Testis (tissue), 2 donors: ENCODE data around the gene UBXN6.

ENCODE experiments used
- POLR2A ChIP-seq: fragments of 450-650 bp; IDR thresholded peaks from one replicate; pipeline ENCODE4 v1.6.1; 2017; ENCODE audit warnings: antibody characterized with exemption, mild to moderate bottlenecking, moderate library complexity
- TF ChIP-seq, protein P1 (sequence below), 3 experiments: fragments of 450-650 bp in 2 of 3; fragments of 200-600 bp in 1 of 3; sonication (generic) in 1 of 3; IDR thresholded peaks; one replicate each; pipeline ENCODE4 v1.5.1; 2016 to 2019; ENCODE audit warnings: antibody characterized with exemption in 3 of 3, mild to moderate bottlenecking in 2 of 3, moderate library complexity in 1 of 3

DNA sequence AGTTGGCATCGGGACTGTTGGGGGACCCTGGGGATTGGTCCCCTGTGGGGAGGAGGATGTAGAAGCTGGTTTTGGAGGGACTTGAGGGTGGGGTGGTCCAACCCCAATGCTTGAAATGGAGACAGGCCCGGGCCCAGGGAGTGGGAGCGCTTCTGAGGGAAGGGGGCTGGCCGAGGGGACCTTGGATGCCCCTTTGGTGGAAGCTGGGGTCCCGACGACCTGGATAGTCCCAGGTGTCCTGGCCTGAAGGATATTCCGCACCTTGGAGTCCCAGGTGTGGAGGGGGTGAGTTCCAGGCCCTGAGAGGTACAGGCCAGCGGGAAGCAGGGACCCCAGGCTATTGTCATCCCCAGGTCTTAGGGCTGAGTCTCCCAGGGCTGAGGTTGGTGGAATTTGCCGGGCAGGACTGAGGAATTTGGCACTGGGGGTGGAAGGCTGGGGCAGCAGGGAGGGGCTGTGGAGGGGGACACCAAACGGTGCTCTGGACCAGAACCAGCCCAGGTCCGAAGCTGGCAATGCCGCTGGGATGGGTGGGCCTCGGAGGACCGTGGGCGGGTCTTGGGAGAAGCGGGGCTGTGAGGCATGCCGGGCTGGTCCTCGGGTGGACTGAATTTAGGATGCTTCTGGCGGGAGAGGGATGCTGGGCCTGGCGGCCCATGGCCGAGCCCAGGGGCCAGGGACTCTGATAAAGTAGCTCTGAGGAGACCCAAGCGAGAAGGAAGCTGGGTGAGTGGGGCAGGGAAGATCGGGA, 16.3 kb upstream of the UBXN6 start:
- TF ChIP-seq, protein P1, sequence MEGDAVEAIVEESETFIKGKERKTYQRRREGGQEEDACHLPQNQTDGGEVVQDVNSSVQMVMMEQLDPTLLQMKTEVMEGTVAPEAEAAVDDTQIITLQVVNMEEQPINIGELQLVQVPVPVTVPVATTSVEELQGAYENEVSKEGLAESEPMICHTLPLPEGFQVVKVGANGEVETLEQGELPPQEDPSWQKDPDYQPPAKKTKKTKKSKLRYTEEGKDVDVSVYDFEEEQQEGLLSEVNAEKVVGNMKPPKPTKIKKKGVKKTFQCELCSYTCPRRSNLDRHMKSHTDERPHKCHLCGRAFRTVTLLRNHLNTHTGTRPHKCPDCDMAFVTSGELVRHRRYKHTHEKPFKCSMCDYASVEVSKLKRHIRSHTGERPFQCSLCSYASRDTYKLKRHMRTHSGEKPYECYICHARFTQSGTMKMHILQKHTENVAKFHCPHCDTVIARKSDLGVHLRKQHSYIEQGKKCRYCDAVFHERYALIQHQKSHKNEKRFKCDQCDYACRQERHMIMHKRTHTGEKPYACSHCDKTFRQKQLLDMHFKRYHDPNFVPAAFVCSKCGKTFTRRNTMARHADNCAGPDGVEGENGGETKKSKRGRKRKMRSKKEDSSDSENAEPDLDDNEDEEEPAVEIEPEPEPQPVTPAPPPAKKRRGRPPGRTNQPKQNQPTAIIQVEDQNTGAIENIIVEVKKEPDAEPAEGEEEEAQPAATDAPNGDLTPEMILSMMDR (IDR thresholded peaks at IDR 0.05): no peak
- no peak for TF ChIP-seq POLR2A
